Panc1 (cell line): Measurements from ENCODE around the gene SLC7A5. TPM values are rescaled to one million over a fixed set of nuclear protein-coding genes. Genes with fewer than 3 reads are reported as not detected.
A peak's percentile ranks its signal among the peaks of the same experiment; 100 is the strongest.

Experiments
- ATAC-seq: fragments of 200-7000 bp; cut with Tn5 transposase; 2 replicates; pipeline ENCODE4 v1.9.1; 2020; ENCODE audit warnings: mild to moderate bottlenecking, moderate library complexity
- BruUV-seq: library from RNA; stranded (reverse); fragments of 400-500 nt; replicated peaks from 2 replicates; lab custom pipeline; 2021; lab: Mats Ljungman, UMichigan
- CTCF ChIA-PET: fragments of 300-600 bp; sonication (Branson Sonifier 250); formaldehyde crosslinking; loops from one replicate; lab custom pipeline; 2022; ENCODE audit warnings: antibody characterized with exemption; lab: Charles Lee
- POLR2A ChIA-PET: fragments of 300-600 bp; sonication (Branson Sonifier 250); formaldehyde crosslinking; loops from one replicate; lab custom pipeline; 2022; ENCODE audit warnings: antibody characterized with exemption; lab: Charles Lee
- DNase-seq: peaks from one replicate; pipeline ENCODE4 v3.0.0-alpha.2; 2010; ENCODE audit warnings: low read depth, low spot score
- H3K27ac ChIP-seq: 2 replicates; pipeline ENCODE4 v1.5.1; 2011; ENCODE audit warnings: mild to moderate bottlenecking, low read length, inconsistent platforms
- H3K27me3 ChIP-seq: fragments of 200-500 bp; sonication (Bioruptor generic); 2 replicates; pipeline ENCODE4 v1.6.0; 2014; ENCODE audit warnings: low read length, inconsistent platforms; ENCODE audit not compliant: control insufficient read depth, insufficient read depth
- H3K36me3 ChIP-seq: fragments of 200-500 bp; sonication (Bioruptor generic); 2 replicates; pipeline ENCODE4 v1.5.1; 2014; ENCODE audit warnings: inconsistent platforms, mild to moderate bottlenecking, low read length, moderate library complexity; ENCODE audit not compliant: control insufficient read depth, insufficient read depth
- H3K4me1 ChIP-seq: 2 replicates; pipeline ENCODE4 v1.5.1; 2011; ENCODE audit warnings: inconsistent platforms, mild to moderate bottlenecking, low read length, moderate library complexity; ENCODE audit not compliant: control insufficient read depth, insufficient read depth
- H3K4me3 ChIP-seq, 2 experiments: 2 replicates each; pipeline ENCODE4 v1.5.1; 2011 to 2012; ENCODE audit warnings: low read depth in 2 of 2, low read length in 2 of 2, mild to moderate bottlenecking in 2 of 2, inconsistent platforms in 1 of 2, moderate library complexity in 1 of 2
- H3K9me3 ChIP-seq: fragments of 200-500 bp; sonication (Bioruptor generic); 2 replicates; pipeline ENCODE4 v1.5.1; 2014; ENCODE audit warnings: low read depth, mild to moderate bottlenecking, inconsistent platforms, low read length, moderate library complexity; ENCODE audit not compliant: control insufficient read depth, insufficient read depth
- POLR2AphosphoS5 ChIP-seq: IDR thresholded peaks from 2 replicates; pipeline ENCODE4 v1.6.1; 2012; ENCODE audit warnings: mild to moderate bottlenecking, low read depth, low read length, moderate library complexity
- SIN3A ChIP-seq: IDR thresholded peaks from 2 replicates; pipeline ENCODE4 v1.6.1; 2012; ENCODE audit warnings: low read depth, mild to moderate bottlenecking, low read length, moderate library complexity, borderline replicate concordance; ENCODE audit not compliant: insufficient read depth
- TCF7L2 ChIP-seq: IDR thresholded peaks from 2 replicates; pipeline ENCODE4 v1.6.1; 2011; ENCODE audit warnings: mild to moderate bottlenecking, low read depth, low read length, inconsistent platforms
- in situ Hi-C: cut with HindIII; loops from 2 replicates; pipeline ENCODE4 v1.10.0; 2016; ENCODE audit warnings: low sequenced_read_pairs, low pct_unique_long_range_greater_than_20kb
- intact Hi-C: fragments of 100-400 bp; cut with micrococcal nuclease; formaldehyde crosslinking; loops from one replicate; pipeline ENCODE4 v1.10.0; 2022; ENCODE audit not compliant: unreplicated experiment
- total RNA-seq: library from RNA; stranded (reverse); gene quantifications from one replicate; pipeline ENCODE4 v1.2.1, GENCODE V29; 2021; ENCODE audit not compliant: unreplicated experiment
- TF ChIP-seq, protein P1 (sequence below), 2 experiments: IDR thresholded peaks; 2 replicates each; pipeline ENCODE4 v1.6.1; 2011 to 2012; ENCODE audit warnings: low read depth in 2 of 2, control low read depth in 1 of 2, low read length in 1 of 2, mild to moderate bottlenecking in 1 of 2, moderate library complexity in 1 of 2; ENCODE audit not compliant: insufficient read depth in 1 of 2
- TF ChIP-seq, protein P2 (sequence below): fragments of 450-650 bp; IDR thresholded peaks from 2 replicates; pipeline ENCODE4 v1.5.1; 2017; ENCODE audit warnings: mild to moderate bottlenecking

Gene SLC7A5
- total RNA-seq, 1 experiment from 2014 or later: 231 TPM

DNA sequence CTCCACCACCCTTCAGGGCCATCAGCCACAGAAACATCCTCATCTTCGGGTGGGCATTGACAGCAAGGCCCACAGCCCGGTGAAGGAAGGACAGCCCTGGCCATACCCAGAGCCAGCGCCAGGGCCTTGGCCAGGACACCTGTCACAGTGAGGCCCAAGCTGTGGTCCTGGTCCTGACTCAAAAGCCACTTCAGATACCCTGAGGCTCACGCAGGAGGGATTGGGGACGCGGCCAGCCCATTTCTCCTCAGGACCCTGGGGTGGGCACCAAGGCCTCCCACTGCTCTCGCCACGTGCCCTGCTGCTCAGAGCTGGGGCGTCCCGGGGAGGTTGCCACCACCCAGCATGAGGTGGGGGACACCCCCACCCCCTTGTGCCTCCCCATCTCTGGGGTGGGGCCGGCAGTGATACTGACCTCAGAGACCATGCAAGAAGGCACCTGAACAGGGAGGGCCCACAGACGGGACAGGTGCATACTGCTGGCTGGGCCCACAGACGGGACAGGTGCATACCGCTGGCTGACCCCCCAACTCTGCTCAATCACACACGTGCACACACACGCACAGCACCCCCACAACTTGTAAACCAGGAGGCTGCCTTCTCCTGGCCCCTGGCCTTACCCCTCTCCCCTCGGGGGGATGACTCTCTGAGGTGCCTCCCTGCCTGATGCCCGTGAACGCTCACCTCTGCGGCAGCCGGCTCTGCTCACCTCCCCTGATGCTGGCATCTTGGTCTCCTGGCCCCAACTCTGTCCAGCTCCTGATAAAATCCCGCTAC lies 14.2 kb downstream of the SLC7A5 start:
- Histone ChIP-seq H3K36me3 (peaks cover 4% of the 10 kb centered on the region), H3K4me1 (peaks cover 65% of the 10 kb centered on the region), H3K27me3 (no peaks in the 10 kb centered on the region), H3K4me3 (no peak overlapping the region), H3K27ac (peak overlapping the region; percentile 71), H3K9me3 (no peaks in the 10 kb centered on the region)
- ATAC-seq (no peak), DNase-seq (no peak)
- in situ Hi-C loops (no loop called here), intact Hi-C loops (no loop called here)
- ChIA-PET CTCF (no interaction called here), POLR2A (no interaction called here)
- TF ChIP-seq, protein P1, sequence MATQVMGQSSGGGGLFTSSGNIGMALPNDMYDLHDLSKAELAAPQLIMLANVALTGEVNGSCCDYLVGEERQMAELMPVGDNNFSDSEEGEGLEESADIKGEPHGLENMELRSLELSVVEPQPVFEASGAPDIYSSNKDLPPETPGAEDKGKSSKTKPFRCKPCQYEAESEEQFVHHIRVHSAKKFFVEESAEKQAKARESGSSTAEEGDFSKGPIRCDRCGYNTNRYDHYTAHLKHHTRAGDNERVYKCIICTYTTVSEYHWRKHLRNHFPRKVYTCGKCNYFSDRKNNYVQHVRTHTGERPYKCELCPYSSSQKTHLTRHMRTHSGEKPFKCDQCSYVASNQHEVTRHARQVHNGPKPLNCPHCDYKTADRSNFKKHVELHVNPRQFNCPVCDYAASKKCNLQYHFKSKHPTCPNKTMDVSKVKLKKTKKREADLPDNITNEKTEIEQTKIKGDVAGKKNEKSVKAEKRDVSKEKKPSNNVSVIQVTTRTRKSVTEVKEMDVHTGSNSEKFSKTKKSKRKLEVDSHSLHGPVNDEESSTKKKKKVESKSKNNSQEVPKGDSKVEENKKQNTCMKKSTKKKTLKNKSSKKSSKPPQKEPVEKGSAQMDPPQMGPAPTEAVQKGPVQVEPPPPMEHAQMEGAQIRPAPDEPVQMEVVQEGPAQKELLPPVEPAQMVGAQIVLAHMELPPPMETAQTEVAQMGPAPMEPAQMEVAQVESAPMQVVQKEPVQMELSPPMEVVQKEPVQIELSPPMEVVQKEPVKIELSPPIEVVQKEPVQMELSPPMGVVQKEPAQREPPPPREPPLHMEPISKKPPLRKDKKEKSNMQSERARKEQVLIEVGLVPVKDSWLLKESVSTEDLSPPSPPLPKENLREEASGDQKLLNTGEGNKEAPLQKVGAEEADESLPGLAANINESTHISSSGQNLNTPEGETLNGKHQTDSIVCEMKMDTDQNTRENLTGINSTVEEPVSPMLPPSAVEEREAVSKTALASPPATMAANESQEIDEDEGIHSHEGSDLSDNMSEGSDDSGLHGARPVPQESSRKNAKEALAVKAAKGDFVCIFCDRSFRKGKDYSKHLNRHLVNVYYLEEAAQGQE (IDR thresholded peaks at IDR 0.05; ENCODE audit: insufficient read depth in 1 of 2, low read depth in 2 of 2, low read length in 1 of 2): no peak
- BruUV-seq: no TSS peak

DNA sequence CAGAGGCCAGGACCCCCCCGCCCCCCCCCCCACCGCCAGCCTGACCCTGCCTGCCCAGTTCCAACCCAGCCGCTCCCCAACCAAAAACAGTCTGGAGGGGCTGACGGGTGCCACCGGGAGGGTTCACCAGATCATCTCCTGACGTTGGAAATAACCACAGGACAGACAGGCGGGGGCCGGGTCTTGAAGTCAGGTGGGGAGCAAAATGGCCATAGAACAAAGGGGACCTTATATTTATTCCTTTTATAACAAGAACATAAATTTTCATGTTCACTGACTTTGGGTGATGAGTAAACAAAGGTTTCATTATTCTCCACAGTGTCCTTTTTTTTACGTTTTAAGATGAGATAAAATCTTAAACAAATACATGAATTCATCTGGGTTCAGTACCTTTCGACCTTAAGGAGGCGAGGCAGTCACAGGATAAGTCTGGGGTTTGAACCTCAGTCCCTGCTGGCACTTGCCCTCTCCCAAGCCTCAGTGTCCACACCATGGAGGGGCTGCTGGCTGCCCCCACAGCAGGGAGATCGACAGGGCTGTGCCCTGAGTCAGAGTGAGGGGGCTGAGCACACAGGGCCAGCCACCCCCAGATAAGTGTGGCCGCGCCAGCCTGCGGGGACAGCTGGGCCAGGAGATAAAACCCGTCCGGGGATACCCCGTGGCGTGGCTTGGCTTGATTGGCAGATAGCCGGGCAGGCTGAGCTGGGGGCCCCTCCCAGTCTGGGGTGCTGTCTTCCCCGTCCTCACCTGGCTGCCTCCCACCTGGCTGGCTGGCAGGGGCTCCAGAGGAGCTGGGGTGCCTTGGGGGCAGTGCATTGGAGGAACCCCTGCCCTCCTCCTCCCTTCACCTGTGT lies 15.0 kb downstream of the SLC7A5 start:
- Histone ChIP-seq H3K9me3 (no peaks in the 10 kb centered on the region), H3K4me3 (peak overlapping the region in 1 of 2 experiments; percentile 23; a peak in 2 of 4 replicates), H3K4me1 (peaks cover 71% of the 10 kb centered on the region), H3K27ac (peak overlapping the region; percentile 71), H3K27me3 (no peaks in the 10 kb centered on the region), H3K36me3 (peaks cover 4% of the 10 kb centered on the region)
- ATAC-seq (peak; percentile 3), DNase-seq (no peak)
- no peak for TF ChIP-seq TCF7L2
- TF ChIP-seq SIN3A: no peak
- TF ChIP-seq, protein P1 (IDR thresholded peaks at IDR 0.05; ENCODE audit: insufficient read depth in 1 of 2, low read depth in 2 of 2, low read length in 1 of 2): no peak
- no peak for TF ChIP-seq POLR2AphosphoS5
- TF ChIP-seq, protein P2, sequence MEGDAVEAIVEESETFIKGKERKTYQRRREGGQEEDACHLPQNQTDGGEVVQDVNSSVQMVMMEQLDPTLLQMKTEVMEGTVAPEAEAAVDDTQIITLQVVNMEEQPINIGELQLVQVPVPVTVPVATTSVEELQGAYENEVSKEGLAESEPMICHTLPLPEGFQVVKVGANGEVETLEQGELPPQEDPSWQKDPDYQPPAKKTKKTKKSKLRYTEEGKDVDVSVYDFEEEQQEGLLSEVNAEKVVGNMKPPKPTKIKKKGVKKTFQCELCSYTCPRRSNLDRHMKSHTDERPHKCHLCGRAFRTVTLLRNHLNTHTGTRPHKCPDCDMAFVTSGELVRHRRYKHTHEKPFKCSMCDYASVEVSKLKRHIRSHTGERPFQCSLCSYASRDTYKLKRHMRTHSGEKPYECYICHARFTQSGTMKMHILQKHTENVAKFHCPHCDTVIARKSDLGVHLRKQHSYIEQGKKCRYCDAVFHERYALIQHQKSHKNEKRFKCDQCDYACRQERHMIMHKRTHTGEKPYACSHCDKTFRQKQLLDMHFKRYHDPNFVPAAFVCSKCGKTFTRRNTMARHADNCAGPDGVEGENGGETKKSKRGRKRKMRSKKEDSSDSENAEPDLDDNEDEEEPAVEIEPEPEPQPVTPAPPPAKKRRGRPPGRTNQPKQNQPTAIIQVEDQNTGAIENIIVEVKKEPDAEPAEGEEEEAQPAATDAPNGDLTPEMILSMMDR: no peak
- BruUV-seq: no TSS peak
- intact Hi-C loops (no loop called here), in situ Hi-C loops (no loop called here)
- CTCF ChIA-PET: no interaction called here
- POLR2A ChIA-PET: no interaction called here
